Measurements from ENCODE around the gene SNX21.

SNX21 gene

GRCh38 chr20:45880988-45881788 lies 47.6 kb downstream of the SNX21 start, which contains the start of gene ZSWIM1:
Gene ZSWIM1 (plus strand): TSS chr20:45881227. CDS start chr20:45882593, 1,366 bp downstream.
- H3K27me3 ChIP-seq (ENCODE audit: insufficient read depth, poor library complexity, severe bottlenecking): no peaks in the 10 kb centered on the region
- peak within 1 kb of the TSS; percentile 62 for H3K4me3 ChIP-seq (replicated peaks; ENCODE audit: insufficient read depth, low read length)
- no peak for TF ChIP-seq GABPA (IDR thresholded peaks at IDR 0.05; ENCODE audit: low read depth)
- TF ChIP-seq CTCF (IDR thresholded peaks at IDR 0.05; ENCODE audit: insufficient read depth, low read length): no peak
- no peak for TF ChIP-seq SPI1 (IDR thresholded peaks at IDR 0.05; ENCODE audit: borderline replicate concordance, low read depth)
- peak; percentile 81 for TF ChIP-seq REST (IDR thresholded peaks at IDR 0.05; ENCODE audit: insufficient replicate concordance, low read depth)
- peak; percentile 92 for TF ChIP-seq POLR2AphosphoS5 (IDR thresholded peaks at IDR 0.05; ENCODE audit: low read depth)
- peak; percentile 99 to 100 for DNase-seq (ENCODE audit: low read depth in 1 of 2, low spot score in 1 of 2)
- peak within 1 kb of the TSS; percentile 68 for H3K27ac ChIP-seq (replicated peaks)

GRCh38 chr20:45882469-45883099 lies 49.0 kb downstream of the SNX21 start:
- no peak for DNase-seq (ENCODE audit: low read depth in 1 of 2, low spot score in 1 of 2)
- Histone ChIP-seq H3K27me3 (ENCODE audit: insufficient read depth, poor library complexity, severe bottlenecking) (no peaks in the 10 kb centered on the region), H3K4me3 (replicated peaks; ENCODE audit: insufficient read depth, low read length) (no peak overlapping the region), H3K27ac (replicated peaks) (no peak overlapping the region)
- TF ChIP-seq GABPA (IDR thresholded peaks at IDR 0.05; ENCODE audit: low read depth) (no peak), REST (IDR thresholded peaks at IDR 0.05; ENCODE audit: insufficient replicate concordance, low read depth) (peak; percentile 54)

- TF ChIP-seq CTCF (IDR thresholded peaks at IDR 0.05; ENCODE audit: insufficient read depth, low read length) (no peak), SPI1 (IDR thresholded peaks at IDR 0.05; ENCODE audit: borderline replicate concordance, low read depth) (no peak), GABPA (IDR thresholded peaks at IDR 0.05; ENCODE audit: low read depth) (no peak), REST (IDR thresholded peaks at IDR 0.05; ENCODE audit: insufficient replicate concordance, low read depth) (no peak), POLR2AphosphoS5 (IDR thresholded peaks at IDR 0.05; ENCODE audit: low read depth) (no peak)
- Histone ChIP-seq H3K27me3 (ENCODE audit: insufficient read depth, poor library complexity, severe bottlenecking) (no peaks in the 10 kb centered on the region), H3K4me3 (replicated peaks; ENCODE audit: insufficient read depth, low read length) (no peak overlapping the region), H3K27ac (replicated peaks) (no peak overlapping the region)
- no peak for DNase-seq (ENCODE audit: low read depth in 1 of 2, low spot score in 1 of 2)
Measured at GRCh38 chr20:45883100-45883469, 49.5 kb downstream of the SNX21 start.

Measured in HL-60 (cell line).